NCI-H2029 (cell line): ENCODE measurements around the gene NEK3.
"Not testable (repeated sequence)": the region's sequence is repeated elsewhere in the genome, so short reads cannot be mapped to it uniquely, and the experiment has no call there.

ENCODE experiments used
- DNase-seq: peaks from one replicate; lab custom pipeline; 2025; lab: John Stamatoyannopoulos, UW

The NEK3 gene

DNA sequence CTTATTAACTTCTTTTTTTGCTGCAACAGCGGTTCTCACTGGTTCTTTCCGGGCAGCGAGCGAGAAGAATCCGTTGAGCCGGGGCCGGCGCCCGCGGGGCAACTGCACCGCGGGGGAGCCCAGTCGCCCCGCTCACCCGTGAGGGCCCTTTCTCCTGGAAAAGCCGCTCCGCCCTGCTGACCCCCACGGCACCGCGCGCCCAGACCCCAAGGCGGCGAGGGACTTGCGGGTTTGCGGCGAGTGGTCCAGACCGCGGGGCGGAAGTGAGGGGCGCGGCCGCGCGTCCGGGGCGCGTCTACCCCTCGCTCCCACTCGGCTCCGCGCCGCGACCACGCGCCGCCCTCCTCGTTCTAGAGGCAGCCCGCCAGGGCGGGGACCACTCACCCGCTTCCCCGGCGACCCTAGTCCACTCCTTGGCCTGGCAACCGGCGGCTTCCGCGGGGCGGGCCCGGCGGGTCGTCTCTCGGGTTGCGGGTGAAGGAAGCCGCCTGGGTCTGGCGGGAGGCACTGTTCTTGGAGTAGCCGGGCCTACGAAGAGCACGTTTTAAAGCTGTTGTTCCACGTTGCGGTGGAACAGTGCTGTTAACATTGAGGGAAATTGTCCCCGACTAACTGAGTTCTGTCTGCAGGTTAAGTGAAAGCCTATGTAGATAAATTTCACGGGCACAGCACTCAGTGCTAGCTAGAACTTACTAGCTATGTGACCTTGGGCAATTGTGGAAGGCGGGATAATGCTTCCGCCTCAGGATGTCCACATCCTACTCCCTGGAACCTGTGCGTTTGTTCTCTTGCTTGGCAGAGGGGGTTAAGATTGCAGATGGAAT is at the start of gene NEK3:
Gene NEK3, minus strand, starts transcription at position 439 of the 824 bp plus-strand sequence. CDS start 3,406 bp downstream, outside the sequence.
- no peak for DNase-seq

- not testable (repeated sequence) for DNase-seq
Measured at GRCh38 chr13:52208384-52208783, 49.0 kb upstream of the NEK3 start.

- DNase-seq: not testable (repeated sequence)
Measured at GRCh38 chr13:52207896-52208295, 48.5 kb upstream of the NEK3 start.

- not testable (repeated sequence) for DNase-seq
Measured at GRCh38 chr13:52207337-52207736, 47.9 kb upstream of the NEK3 start.

DNA sequence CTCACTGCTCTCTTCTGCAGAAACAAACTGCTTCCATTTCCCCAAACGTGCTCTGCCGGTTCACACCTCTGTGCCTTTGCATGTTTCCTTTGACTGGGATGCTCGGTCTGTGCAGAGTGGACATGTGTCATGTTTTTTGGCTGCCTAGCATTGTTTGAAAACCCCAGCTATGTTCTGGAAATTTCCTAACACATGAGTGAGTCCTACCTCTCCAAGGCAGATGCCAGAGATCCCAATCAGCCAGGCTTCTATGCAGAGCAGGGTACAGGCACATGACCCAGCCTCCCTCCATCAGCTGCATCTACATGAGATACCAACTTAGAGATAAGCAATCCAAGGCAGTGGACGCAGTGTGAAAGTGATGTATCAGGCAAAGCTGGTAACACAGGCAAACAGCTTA is 45.1 kb upstream of the NEK3 start:
- DNase-seq: not testable (repeated sequence)

- not testable (repeated sequence) for DNase-seq
Measured at GRCh38 chr13:52203864-52204263, 44.5 kb upstream of the NEK3 start.

GRCh38 chr13:52202506-52202905 is 43.1 kb upstream of the NEK3 start:
- not testable (repeated sequence) for DNase-seq

DNA sequence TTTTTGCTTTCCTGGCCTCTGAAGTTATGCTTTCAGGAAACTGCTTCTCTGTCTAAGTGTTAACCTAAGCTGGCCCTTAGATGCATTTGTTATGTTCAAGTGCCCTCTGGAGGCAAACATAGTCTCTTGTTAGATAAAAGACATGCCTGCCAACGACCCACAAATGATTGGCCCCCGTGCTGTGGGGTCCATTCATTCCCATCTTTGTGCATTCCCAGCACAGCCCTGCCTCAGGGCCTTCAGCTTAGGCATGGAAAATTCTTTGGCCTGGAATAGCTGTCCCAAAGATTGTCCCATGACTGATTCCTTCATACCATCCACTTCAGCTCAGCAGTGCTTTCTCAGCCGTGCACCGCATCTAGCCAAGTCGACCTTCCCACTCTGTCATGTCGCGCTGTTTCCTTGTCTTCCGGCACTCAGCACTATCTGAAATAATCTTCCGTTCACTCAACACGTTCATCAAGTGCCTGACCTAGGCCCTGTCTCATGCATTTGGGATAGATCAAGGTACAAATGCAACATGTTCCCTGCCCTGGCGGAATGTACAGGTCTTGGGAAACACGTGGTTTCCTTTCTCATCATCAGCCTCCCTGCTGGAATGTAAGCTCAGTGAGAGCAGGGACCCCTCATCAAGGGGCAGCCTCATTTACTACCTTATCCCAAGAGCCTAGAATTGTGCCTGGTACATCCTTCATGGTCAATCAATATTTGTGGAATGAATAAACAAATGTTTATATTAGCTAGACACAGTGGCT is 42.2 kb upstream of the NEK3 start:
- not testable (repeated sequence) for DNase-seq

- DNase-seq: no peak
Measured at GRCh38 chr13:52195401-52195837, 36.0 kb upstream of the NEK3 start.

DNA sequence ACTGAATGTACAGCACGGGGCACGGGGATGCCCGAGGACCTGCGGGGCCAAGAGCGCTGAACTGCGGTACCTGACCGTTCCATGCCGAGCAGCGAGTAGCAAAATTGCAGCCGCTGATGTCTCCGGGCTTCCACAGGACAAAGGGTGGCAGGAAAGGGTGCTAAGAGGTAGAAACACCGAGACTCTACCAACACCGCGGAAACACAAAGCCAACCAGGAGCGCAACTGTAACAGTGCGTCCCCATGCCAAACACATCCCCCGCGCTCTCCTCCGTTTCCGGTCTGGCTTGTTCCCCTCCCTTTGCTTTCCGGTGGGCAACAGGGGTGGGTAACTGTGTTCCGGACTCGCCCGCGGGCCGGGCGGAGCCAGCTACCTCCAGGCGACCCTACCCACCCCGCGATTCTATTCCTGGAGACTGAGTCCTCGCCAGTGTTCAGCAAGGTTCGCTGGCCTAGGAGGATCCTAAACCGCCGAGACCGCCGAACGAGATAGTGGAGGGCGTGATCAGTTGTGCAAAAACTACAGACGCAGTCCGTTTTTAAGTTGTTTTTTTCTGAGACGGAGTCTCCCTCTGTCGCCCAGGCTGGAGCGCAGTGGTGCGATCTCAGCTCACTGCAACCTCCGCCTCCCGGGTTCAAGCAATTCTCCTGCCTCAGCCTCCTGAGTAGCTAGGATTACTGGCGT is 34.9 kb upstream of the NEK3 start:
- peak; percentile 3 for DNase-seq

DNA sequence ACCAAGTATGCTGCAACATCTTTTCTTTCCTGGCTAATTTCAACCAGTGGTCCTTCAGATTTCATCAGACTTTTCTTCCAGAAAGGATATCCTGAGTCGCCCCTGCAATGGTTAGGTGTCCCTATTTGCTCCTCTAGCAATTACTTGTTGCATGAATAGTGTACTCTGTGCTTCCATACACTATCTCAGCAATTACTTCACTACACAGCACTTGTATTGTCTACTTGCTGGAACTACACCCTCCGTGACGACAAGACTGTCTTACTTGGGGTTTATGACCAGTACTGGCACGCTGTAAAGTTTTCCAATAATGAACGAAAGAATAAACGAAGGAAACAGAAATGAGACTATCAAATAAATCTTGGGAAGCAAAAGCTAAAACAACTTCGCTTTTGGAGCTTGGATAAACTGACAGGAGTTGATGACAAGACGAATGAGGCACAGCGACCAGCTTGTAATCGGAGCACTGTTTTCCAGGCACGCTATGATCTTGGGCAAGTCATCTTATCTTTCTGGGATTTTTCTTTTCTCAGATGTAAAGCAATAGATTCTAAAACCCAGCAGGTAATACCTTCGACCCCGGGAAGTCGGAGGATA is 34.3 kb upstream of the NEK3 start:
- not testable (repeated sequence) for DNase-seq

DNA sequence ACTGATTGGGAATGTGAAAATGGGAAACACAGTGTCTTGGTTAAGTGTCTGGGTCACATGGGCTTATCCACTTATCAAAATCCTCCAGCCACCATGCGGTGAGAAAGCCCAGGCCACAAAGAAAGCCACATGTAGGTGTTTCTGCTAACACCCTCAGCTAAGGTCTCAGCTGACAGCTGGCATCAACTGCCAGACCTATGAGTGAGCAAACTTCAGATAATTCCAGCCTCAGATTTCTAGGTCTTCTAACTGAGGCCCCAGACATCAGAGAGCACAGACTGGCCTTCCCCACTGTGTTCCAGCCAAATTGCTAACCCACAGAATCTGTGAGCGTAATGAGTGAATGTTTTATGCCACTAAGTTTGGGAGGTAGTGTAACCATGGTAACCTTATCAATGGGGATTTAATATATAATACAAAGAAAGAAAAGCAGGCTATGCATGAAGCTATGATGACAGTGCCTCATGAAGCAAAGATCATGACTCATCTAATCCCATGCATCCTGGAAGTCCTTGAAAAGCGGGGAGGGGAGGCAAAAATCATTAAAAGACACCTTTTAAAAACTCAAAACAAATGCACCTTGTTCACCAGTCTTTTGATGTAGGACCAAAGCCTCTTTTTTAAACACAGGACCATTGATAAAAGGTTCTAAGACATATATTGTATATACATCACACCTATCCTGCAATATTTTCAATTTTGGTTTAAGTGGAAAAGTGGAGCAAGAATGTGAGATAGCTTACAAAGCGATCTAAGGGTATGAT is 28.2 kb upstream of the NEK3 start:
- not testable (repeated sequence) for DNase-seq

- DNase-seq: no peak
Measured at GRCh38 chr13:52187029-52187423, 27.6 kb upstream of the NEK3 start.

- not testable (repeated sequence) for DNase-seq
Measured at GRCh38 chr13:52181316-52181954, 22.0 kb upstream of the NEK3 start.

DNA sequence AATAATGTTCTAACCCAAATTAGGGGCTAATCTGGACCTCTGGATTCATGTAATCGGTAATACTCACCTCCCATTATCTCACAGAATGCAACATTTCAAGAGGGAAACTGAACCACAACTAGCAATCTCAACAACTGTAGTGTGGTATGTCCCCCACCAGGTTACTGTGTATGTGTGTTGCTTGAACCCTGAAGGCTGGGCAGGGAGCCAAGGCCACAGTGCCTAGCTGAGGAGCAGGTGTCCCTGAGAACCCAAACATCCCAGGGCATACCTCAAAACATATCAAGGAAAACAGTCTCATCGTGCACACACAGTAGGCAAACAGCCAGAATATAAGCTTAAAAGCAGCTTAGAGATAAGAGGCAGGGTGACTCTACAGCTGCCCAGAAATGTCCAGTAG is 20.5 kb upstream of the NEK3 start:
- no peak for DNase-seq

- DNase-seq: no peak
Measured at GRCh38 chr13:52177276-52177675, 17.9 kb upstream of the NEK3 start.

GRCh38 chr13:52173970-52174369 is 14.6 kb upstream of the NEK3 start:
- DNase-seq: not testable (repeated sequence)

DNA sequence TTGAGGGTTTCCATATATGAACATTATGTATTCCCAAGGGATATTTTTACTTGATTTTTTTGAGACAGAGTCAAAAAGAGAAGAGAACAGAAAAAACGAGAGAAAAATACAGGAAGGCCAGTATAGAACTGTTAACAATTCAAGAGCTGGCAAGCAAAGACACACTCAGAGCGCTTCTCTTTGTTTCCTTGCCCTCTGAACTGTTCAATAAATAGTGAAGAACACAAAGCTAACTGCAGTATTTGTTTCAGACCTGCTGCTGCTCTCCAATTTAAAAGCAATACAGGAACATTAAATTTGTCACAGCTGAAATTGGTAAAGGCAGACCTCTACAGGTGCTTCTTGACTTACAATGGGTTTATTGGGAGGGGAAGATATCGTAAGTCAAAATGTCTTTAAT is 14.0 kb upstream of the NEK3 start:
- no peak for DNase-seq

GRCh38 chr13:52171686-52172085 is 12.3 kb upstream of the NEK3 start:
- not testable (repeated sequence) for DNase-seq

DNA sequence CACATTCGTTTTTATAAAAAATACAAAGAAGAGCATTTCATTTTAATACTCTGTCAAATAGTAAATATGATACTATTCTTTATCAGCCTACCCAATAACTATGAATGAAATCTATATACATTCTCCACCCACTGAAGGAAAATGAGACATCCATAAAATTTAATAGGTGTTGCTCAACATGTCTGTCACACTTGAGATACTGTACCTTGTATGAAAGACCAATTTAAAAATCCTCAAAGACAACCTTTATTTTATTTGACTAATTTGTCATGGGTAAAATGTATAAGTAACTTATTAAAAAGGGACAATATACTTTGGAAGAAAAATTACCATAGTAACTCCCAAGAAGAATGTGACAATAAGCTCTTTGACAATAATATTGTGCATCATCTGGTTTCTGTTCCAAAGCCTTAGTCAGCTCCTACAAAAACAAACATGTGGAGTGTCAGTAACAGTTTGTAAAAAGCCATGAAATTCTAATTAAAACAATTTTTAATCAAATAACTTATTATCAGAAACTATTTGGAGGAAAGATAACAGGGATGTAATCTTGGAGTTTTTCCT is 11.5 kb upstream of the NEK3 start:
- DNase-seq: not testable (repeated sequence)
